WTC11 (cell line): Measurements from ENCODE around the gene MAST1. TPM values are rescaled to one million over a fixed set of nuclear protein-coding genes. Genes with fewer than 3 reads are reported as not detected.

Source experiments
- ATAC-seq: fragments of 200-7000 bp; cut with Tn5 transposase; 2 replicates; pipeline ENCODE4 v1.10.0; 2021; ENCODE audit warnings: mild to moderate bottlenecking, moderate library complexity
- CTCF ChIA-PET: fragments of 300-600 bp; sonication (Branson Sonifier 250); formaldehyde crosslinking; loops from one replicate; lab custom pipeline; 2021; ENCODE audit warnings: antibody characterized with exemption; lab: Charles Lee
- POLR2A ChIA-PET: fragments of 350-600 bp; sonication (Branson Sonifier 250); formaldehyde crosslinking; loops from one replicate; lab custom pipeline; 2021; ENCODE audit warnings: antibody characterized with exemption; lab: Charles Lee
- DNase-seq: peaks from one replicate; pipeline ENCODE4 v3.0.0; 2021; ENCODE audit warnings: low spot score
- H3K27ac Mint-ChIP-seq: 2 replicates; pipeline ENCODE4 v1.8.0; 2021; ENCODE audit warnings: mixed read lengths
- H3K27me3 Mint-ChIP-seq: 2 replicates; pipeline ENCODE4 v1.8.0; 2021; ENCODE audit warnings: low read depth, mild to moderate bottlenecking, moderate library complexity, mixed read lengths
- H3K36me3 Mint-ChIP-seq: 2 replicates; pipeline ENCODE4 v1.8.0; 2021; ENCODE audit warnings: mixed read lengths
- H3K4me1 Mint-ChIP-seq: 2 replicates; pipeline ENCODE4 v1.8.0; 2022; ENCODE audit warnings: mixed read lengths
- H3K4me3 Mint-ChIP-seq: 2 replicates; pipeline ENCODE4 v1.8.0; 2021; ENCODE audit warnings: mild to moderate bottlenecking, moderate library complexity, mixed read lengths
- H3K9me3 Mint-ChIP-seq: 2 replicates; pipeline ENCODE4 v1.8.0; 2021; ENCODE audit warnings: mixed read lengths
- CBFB ChIP-seq: sonication (generic); formaldehyde crosslinking; IDR thresholded peaks from 2 replicates; pipeline ENCODE4 v1.8.1; 2022; ENCODE audit warnings: mild to moderate bottlenecking, low read depth, missing genetic modification reagents
- CREB1 ChIP-seq: sonication (generic); formaldehyde crosslinking; IDR thresholded peaks from 2 replicates; pipeline ENCODE4 v1.8.0; 2023; ENCODE audit warnings: mild to moderate bottlenecking, missing genetic modification reagents
- ELF4 ChIP-seq: sonication (generic); formaldehyde crosslinking; IDR thresholded peaks from 2 replicates; pipeline ENCODE4 v1.8.1; 2022; ENCODE audit warnings: low read depth, mild to moderate bottlenecking, moderate library complexity, missing genetic modification reagents
- ESRRA ChIP-seq: sonication (generic); formaldehyde crosslinking; IDR thresholded peaks from 2 replicates; pipeline ENCODE4 v1.8.1; 2022; ENCODE audit warnings: mild to moderate bottlenecking, missing genetic modification reagents, borderline replicate concordance
- ETV6 ChIP-seq: sonication (generic); formaldehyde crosslinking; IDR thresholded peaks from 2 replicates; pipeline ENCODE4 v1.8.1; 2022; ENCODE audit warnings: mild to moderate bottlenecking, missing genetic modification reagents
- FOXJ3 ChIP-seq: sonication (generic); formaldehyde crosslinking; IDR thresholded peaks from 2 replicates; pipeline ENCODE4 v1.9.0; 2021; ENCODE audit warnings: missing genetic modification reagents, mild to moderate bottlenecking, borderline replicate concordance
- FOXP1 ChIP-seq: sonication (generic); formaldehyde crosslinking; IDR thresholded peaks from 2 replicates; pipeline ENCODE4 v1.8.0; 2022; ENCODE audit warnings: missing genetic modification reagents, mild to moderate bottlenecking, moderate library complexity, borderline replicate concordance
- NR1H2 ChIP-seq: sonication (generic); formaldehyde crosslinking; IDR thresholded peaks from 2 replicates; pipeline ENCODE4 v1.9.0; 2021; ENCODE audit warnings: mild to moderate bottlenecking, moderate library complexity, missing genetic modification reagents
- NR2C2 ChIP-seq: sonication (generic); formaldehyde crosslinking; IDR thresholded peaks from 2 replicates; pipeline ENCODE4 v1.8.0; 2022; ENCODE audit warnings: mild to moderate bottlenecking, missing genetic modification reagents
- RELA ChIP-seq: sonication (generic); formaldehyde crosslinking; IDR thresholded peaks from 2 replicates; pipeline ENCODE4 v1.8.1; 2022; ENCODE audit warnings: missing genetic modification reagents, mild to moderate bottlenecking, borderline replicate concordance
- SMAD3 ChIP-seq: sonication (generic); formaldehyde crosslinking; IDR thresholded peaks from 2 replicates; pipeline ENCODE4 v1.8.0; 2022; ENCODE audit warnings: missing genetic modification reagents, mild to moderate bottlenecking, borderline replicate concordance
- SOX15 ChIP-seq: fragments of 250-450 bp; sonication (Bioruptor Pico); IDR thresholded peaks from 2 replicates; pipeline ENCODE4 v1.9.0; 2021; ENCODE audit warnings: mild to moderate bottlenecking
- TCF7 ChIP-seq: sonication (generic); formaldehyde crosslinking; IDR thresholded peaks from 2 replicates; pipeline ENCODE4 v1.8.0; 2022; ENCODE audit warnings: mild to moderate bottlenecking, low read depth, missing genetic modification reagents, moderate library complexity
- TP53 ChIP-seq: sonication (generic); formaldehyde crosslinking; IDR thresholded peaks from 2 replicates; pipeline ENCODE4 v1.8.1; 2023; ENCODE audit warnings: mild to moderate bottlenecking, missing genetic modification reagents
- ZBTB21 ChIP-seq: sonication (generic); formaldehyde crosslinking; IDR thresholded peaks from 2 replicates; pipeline ENCODE4 v1.8.1; 2023; ENCODE audit warnings: mild to moderate bottlenecking, missing genetic modification reagents, borderline replicate concordance
- ZNF138 ChIP-seq: sonication (generic); formaldehyde crosslinking; conservative IDR thresholded peaks from 2 replicates; pipeline ENCODE4 v1.8.1; 2022; ENCODE audit warnings: mild to moderate bottlenecking, moderate library complexity, missing genetic modification reagents
- ZNF219 ChIP-seq: sonication (generic); formaldehyde crosslinking; IDR thresholded peaks from 2 replicates; pipeline ENCODE4 v1.8.0; 2023; ENCODE audit warnings: missing genetic modification reagents, mild to moderate bottlenecking, borderline replicate concordance
- ZNF232 ChIP-seq: sonication (generic); formaldehyde crosslinking; IDR thresholded peaks from 2 replicates; pipeline ENCODE4 v1.8.0; 2022; ENCODE audit warnings: mild to moderate bottlenecking, missing genetic modification reagents
- ZNF263 ChIP-seq: sonication (generic); formaldehyde crosslinking; IDR thresholded peaks from 2 replicates; pipeline ENCODE4 v1.8.1; 2022; ENCODE audit warnings: low read depth, mild to moderate bottlenecking, moderate library complexity, missing genetic modification reagents
- ZNF423 ChIP-seq: fragments of 250-450 bp; sonication (Bioruptor Pico); IDR thresholded peaks from 2 replicates; pipeline ENCODE4 v2.1.2; 2022; ENCODE audit warnings: mild to moderate bottlenecking, moderate library complexity
- total RNA-seq: library from RNA; stranded (reverse); gene quantifications from 3 replicates; pipeline ENCODE4 v1.2.3, GENCODE V29; 2021
- TF ChIP-seq, protein P1 (sequence below): sonication (generic); formaldehyde crosslinking; conservative IDR thresholded peaks from 2 replicates; pipeline ENCODE4 v1.8.1; 2023; ENCODE audit warnings: mild to moderate bottlenecking, low read depth, missing genetic modification reagents, moderate library complexity
- TF ChIP-seq, protein P2 (sequence below): fragments of 200-600 bp; IDR thresholded peaks from 2 replicates; pipeline ENCODE4 v1.8.0; 2022; ENCODE audit warnings: antibody characterized with exemption
- TF ChIP-seq, protein P3 (sequence below): sonication (generic); formaldehyde crosslinking; IDR thresholded peaks from 2 replicates; pipeline ENCODE4 v1.8.1; 2022; ENCODE audit warnings: mild to moderate bottlenecking, moderate library complexity, missing genetic modification reagents
- TF ChIP-seq, protein P4 (sequence below): fragments of 250-450 bp; sonication (Bioruptor Pico); IDR thresholded peaks from 2 replicates; pipeline ENCODE4 v1.9.0; 2021; ENCODE audit warnings: moderate library complexity, mild to moderate bottlenecking, inconsistent platforms, borderline replicate concordance
- TF ChIP-seq, protein P5 (sequence below): sonication (generic); formaldehyde crosslinking; IDR thresholded peaks from 2 replicates; pipeline ENCODE4 v1.8.1; 2023; ENCODE audit warnings: mild to moderate bottlenecking, moderate library complexity, missing genetic modification reagents
- TF ChIP-seq, protein P6 (sequence below): sonication (generic); formaldehyde crosslinking; IDR thresholded peaks from 2 replicates; pipeline ENCODE4 v1.8.0; 2023; ENCODE audit warnings: mild to moderate bottlenecking, missing genetic modification reagents

Gene MAST1
- total RNA-seq, 1 experiment from 2014 or later = 24.3 TPM

DNA sequence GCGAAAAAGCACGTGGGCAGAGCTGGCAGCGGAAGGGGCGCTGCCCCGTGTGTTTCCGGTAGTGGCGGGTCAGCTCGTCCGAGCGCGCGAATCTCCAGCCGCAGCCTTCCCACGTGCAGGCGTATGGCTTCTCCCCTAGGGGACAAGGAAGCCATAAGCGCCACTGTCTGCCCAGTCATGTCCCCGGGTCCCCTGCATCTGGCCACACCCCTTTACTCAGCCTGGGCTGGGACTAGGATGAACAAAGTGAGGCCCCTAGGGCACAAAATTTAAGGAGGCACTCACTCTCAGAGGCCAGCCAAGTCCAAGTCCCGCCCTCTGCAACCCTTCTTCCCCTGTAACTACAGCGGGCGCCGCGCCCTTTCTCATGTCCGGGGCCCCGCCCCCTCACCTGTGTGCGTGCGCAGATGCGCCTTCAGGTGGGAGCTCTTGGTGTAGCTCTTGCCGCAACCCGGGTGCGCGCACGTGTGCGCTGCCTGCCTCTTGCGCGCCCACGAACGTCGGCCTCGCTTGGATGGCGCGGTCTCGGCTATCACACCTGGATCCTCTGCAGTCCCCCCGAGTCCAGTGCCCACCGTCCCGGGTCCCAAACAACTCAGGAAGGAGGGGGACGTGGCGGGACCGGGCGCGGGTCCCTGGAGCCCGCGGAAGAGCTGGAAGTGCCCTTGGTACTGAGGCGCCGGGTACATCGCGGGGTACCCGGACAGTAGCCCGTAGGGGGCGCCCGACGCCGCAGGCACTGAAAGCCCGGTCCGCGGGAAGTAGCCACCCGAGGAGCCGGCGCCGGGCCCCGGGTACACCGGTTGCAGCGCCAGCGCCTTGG is 46.8 kb downstream of the MAST1 start:
- peaks cover 5% of the 10 kb centered on the region for H3K9me3 Mint-ChIP-seq
- ATAC-seq (peak; percentile 83), DNase-seq (peak; percentile 99)
- ChIA-PET CTCF (interaction anchor here (0.5 to 2.8 kb wide), 53 partner anchors 12 to 1595 kb away, joined by 3 to 63 read pairs (median 5); partner anchors contain the start of genes CALR, FARSA, GET3 and JUNB), POLR2A (interaction anchor here (0.6 to 2.9 kb wide), 17 partner anchors 12 to 210 kb away, joined by 3 to 18 read pairs (median 3); partner anchors contain the start of genes CALR, FARSA, GET3 and RNASEH2A)
- peak overlapping the region; percentile 91 for H3K27ac Mint-ChIP-seq
- H3K36me3 Mint-ChIP-seq = peaks cover 7% of the 10 kb centered on the region; the same call in 1 of the 2 replicates
- peaks cover 47% of the 10 kb centered on the region for H3K27me3 Mint-ChIP-seq
- H3K4me1 Mint-ChIP-seq = peaks cover 13% of the 10 kb centered on the region
- peak overlapping the region; percentile 84 for H3K4me3 Mint-ChIP-seq
- TF ChIP-seq ESRRA (CRISPR knock-in tag) (no peak; the same call in 1 of the 2 replicates), SOX15 (CRISPR knock-in tag) (no peak), ZNF263 (CRISPR knock-in tag) (no peak), ZBTB21 (CRISPR knock-in tag) (peak; percentile 83; the same call in 1 of the 2 replicates), NR1H2 (CRISPR knock-in tag) (no peak), ZNF423 (CRISPR knock-in tag) (peak; percentile 31; the same call in 1 of the 2 replicates), RELA (no peak), ZNF219 (CRISPR knock-in tag) (0 out of 2 replicates have a peak, but pooled peaks have one; percentile 59), ZNF138 (no peak), CBFB (CRISPR knock-in tag) (no peak), TP53 (CRISPR knock-in tag) (no peak), ELF4 (CRISPR knock-in tag) (no peak), SMAD3 (CRISPR knock-in tag) (peak; percentile 63; the same call in 1 of the 2 replicates), FOXJ3 (CRISPR knock-in tag) (no peak), TCF7 (CRISPR knock-in tag) (peak; percentile 72; the same call in 1 of the 2 replicates), ZNF232 (CRISPR knock-in tag) (peak; percentile 96), ETV6 (CRISPR knock-in tag) (peak; percentile 74), FOXP1 (peak; percentile 87; the same call in 1 of the 2 replicates), CREB1 (CRISPR knock-in tag) (0 out of 2 replicates have a peak, but pooled peaks have one; percentile 31), NR2C2 (CRISPR knock-in tag) (0 out of 2 replicates have a peak, but pooled peaks have one; percentile 34)
- TF ChIP-seq, protein P1, sequence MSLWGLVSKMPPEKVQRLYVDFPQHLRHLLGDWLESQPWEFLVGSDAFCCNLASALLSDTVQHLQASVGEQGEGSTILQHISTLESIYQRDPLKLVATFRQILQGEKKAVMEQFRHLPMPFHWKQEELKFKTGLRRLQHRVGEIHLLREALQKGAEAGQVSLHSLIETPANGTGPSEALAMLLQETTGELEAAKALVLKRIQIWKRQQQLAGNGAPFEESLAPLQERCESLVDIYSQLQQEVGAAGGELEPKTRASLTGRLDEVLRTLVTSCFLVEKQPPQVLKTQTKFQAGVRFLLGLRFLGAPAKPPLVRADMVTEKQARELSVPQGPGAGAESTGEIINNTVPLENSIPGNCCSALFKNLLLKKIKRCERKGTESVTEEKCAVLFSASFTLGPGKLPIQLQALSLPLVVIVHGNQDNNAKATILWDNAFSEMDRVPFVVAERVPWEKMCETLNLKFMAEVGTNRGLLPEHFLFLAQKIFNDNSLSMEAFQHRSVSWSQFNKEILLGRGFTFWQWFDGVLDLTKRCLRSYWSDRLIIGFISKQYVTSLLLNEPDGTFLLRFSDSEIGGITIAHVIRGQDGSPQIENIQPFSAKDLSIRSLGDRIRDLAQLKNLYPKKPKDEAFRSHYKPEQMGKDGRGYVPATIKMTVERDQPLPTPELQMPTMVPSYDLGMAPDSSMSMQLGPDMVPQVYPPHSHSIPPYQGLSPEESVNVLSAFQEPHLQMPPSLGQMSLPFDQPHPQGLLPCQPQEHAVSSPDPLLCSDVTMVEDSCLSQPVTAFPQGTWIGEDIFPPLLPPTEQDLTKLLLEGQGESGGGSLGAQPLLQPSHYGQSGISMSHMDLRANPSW = no peak
- TF ChIP-seq, protein P2, sequence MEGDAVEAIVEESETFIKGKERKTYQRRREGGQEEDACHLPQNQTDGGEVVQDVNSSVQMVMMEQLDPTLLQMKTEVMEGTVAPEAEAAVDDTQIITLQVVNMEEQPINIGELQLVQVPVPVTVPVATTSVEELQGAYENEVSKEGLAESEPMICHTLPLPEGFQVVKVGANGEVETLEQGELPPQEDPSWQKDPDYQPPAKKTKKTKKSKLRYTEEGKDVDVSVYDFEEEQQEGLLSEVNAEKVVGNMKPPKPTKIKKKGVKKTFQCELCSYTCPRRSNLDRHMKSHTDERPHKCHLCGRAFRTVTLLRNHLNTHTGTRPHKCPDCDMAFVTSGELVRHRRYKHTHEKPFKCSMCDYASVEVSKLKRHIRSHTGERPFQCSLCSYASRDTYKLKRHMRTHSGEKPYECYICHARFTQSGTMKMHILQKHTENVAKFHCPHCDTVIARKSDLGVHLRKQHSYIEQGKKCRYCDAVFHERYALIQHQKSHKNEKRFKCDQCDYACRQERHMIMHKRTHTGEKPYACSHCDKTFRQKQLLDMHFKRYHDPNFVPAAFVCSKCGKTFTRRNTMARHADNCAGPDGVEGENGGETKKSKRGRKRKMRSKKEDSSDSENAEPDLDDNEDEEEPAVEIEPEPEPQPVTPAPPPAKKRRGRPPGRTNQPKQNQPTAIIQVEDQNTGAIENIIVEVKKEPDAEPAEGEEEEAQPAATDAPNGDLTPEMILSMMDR = peak; percentile 65
- TF ChIP-seq, protein P3, sequence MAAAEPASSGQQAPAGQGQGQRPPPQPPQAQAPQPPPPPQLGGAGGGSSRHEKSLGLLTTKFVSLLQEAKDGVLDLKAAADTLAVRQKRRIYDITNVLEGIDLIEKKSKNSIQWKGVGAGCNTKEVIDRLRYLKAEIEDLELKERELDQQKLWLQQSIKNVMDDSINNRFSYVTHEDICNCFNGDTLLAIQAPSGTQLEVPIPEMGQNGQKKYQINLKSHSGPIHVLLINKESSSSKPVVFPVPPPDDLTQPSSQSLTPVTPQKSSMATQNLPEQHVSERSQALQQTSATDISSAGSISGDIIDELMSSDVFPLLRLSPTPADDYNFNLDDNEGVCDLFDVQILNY (CRISPR knock-in tag) = peak; percentile 90
- TF ChIP-seq, protein P4, sequence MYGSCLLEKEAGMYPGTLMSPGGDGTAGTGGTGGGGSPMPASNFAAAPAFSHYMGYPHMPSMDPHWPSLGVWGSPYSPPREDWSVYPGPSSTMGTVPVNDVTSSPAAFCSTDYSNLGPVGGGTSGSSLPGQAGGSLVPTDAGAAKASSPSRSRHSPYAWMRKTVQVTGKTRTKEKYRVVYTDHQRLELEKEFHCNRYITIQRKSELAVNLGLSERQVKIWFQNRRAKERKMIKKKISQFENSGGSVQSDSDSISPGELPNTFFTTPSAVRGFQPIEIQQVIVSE (CRISPR knock-in tag) = no peak
- TF ChIP-seq, protein P5, sequence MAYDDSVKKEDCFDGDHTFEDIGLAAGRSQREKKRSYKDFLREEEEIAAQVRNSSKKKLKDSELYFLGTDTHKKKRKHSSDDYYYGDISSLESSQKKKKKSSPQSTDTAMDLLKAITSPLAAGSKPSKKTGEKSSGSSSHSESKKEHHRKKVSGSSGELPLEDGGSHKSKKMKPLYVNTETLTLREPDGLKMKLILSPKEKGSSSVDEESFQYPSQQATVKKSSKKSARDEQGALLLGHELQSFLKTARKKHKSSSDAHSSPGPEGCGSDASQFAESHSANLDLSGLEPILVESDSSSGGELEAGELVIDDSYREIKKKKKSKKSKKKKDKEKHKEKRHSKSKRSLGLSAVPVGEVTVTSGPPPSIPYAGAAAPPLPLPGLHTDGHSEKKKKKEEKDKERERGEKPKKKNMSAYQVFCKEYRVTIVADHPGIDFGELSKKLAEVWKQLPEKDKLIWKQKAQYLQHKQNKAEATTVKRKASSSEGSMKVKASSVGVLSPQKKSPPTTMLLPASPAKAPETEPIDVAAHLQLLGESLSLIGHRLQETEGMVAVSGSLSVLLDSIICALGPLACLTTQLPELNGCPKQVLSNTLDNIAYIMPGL (CRISPR knock-in tag) = peak; percentile 96
- TF ChIP-seq, protein P6, sequence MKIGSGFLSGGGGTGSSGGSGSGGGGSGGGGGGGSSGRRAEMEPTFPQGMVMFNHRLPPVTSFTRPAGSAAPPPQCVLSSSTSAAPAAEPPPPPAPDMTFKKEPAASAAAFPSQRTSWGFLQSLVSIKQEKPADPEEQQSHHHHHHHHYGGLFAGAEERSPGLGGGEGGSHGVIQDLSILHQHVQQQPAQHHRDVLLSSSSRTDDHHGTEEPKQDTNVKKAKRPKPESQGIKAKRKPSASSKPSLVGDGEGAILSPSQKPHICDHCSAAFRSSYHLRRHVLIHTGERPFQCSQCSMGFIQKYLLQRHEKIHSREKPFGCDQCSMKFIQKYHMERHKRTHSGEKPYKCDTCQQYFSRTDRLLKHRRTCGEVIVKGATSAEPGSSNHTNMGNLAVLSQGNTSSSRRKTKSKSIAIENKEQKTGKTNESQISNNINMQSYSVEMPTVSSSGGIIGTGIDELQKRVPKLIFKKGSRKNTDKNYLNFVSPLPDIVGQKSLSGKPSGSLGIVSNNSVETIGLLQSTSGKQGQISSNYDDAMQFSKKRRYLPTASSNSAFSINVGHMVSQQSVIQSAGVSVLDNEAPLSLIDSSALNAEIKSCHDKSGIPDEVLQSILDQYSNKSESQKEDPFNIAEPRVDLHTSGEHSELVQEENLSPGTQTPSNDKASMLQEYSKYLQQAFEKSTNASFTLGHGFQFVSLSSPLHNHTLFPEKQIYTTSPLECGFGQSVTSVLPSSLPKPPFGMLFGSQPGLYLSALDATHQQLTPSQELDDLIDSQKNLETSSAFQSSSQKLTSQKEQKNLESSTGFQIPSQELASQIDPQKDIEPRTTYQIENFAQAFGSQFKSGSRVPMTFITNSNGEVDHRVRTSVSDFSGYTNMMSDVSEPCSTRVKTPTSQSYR (CRISPR knock-in tag) = no peak
